Measurements from ENCODE around the gene HAO1. TPM values are rescaled to one million over a fixed set of nuclear protein-coding genes. Genes with fewer than 3 reads are reported as not detected.
"Not testable (repeated sequence)": the region's sequence is repeated elsewhere in the genome, so short reads cannot be mapped to it uniquely, and the experiment has no call there.

HAO1 gene
- not detected for total RNA-seq
- long read RNA-seq, result 0 reads

- no peak for DNase-seq (ENCODE audit: missing footprints)
- ATAC-seq, result no peak
- intact Hi-C loops (cut with DNase I), result no loop called here
Measured at GRCh38 chr20:7940341-7940740, at the start of gene HAO1. HAO1 (minus strand) TSS chr20:7940458; CDS start chr20:7940422, 36 bp downstream.

DNA sequence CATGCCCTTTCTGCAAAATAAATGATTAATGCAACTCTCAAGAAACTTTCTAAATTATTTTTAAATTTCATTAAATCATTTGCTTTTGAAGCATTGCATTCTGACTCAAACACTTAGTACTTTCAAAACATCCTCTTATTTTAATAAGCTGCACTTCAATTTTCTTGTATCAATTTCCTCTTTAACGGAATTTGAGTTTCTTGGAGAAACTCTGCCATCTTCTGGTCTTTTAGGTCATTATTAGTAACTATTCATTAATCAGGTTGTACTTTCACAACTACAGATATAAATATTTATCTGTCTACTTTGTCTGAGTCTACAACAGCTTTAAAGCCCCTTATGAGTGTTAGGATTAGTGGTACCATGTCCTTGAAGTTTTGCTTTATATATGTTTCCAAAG is 49.1 kb upstream of the HAO1 start:
- no peak for DNase-seq (ENCODE audit: missing footprints)
- intact Hi-C loops (cut with DNase I), result no loop called here
- ATAC-seq, result no peak

DNA sequence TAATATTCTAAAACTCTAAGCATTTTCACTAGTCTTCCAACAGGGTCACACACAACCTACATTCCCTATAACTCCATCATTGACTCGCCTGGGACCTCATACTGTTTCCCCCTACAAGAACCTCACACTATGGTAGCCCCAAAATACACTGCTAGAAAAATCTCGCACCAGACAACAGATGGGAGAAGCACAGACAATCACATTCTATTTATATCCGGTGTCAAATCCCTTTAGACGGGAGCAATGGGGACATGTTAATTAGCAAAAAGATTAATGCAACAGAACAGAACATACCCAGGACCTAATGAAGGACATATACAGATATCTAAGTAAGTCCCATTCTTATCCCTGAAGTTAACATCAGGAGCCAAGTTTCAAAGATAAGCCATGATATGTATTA is 45.7 kb upstream of the HAO1 start:
- ATAC-seq (peak; percentile 37), DNase-seq (ENCODE audit: missing footprints) (no peak)
- intact Hi-C loops (cut with DNase I), result no loop called here

DNA sequence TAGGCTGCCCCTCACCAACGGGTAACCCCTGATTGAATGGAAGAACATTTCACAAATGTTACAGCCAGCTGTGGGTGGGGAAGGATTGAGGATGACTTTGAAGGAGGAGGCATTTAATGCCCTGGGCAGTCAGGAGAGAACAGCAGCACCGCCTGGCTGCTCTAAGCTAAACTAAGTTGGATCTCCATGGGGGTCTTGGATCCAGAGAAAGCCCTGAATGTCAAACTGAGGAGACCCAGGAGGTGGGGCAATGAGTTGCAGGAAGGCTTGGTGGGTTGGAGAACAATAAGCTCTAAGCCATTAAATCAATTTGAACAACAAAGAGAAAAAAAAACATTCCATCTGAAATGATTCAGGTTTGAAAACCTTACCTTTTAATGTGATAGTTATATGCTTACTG is 43.9 kb upstream of the HAO1 start:
- no peak for ATAC-seq
- intact Hi-C loops (cut with DNase I), result no loop called here
- DNase-seq (ENCODE audit: missing footprints), result no peak

- ATAC-seq (no peak), DNase-seq (ENCODE audit: missing footprints) (no peak)
- intact Hi-C loops (cut with DNase I), result no loop called here
Measured at GRCh38 chr20:7981374-7981773, 41.1 kb upstream of the HAO1 start.

- intact Hi-C loops (cut with DNase I), result no loop called here
- ATAC-seq (no peak), DNase-seq (ENCODE audit: missing footprints) (no peak)
Measured at GRCh38 chr20:7980332-7981046, 40.2 kb upstream of the HAO1 start.

- intact Hi-C loops (cut with DNase I), result no loop called here
- ATAC-seq (no peak), DNase-seq (ENCODE audit: missing footprints) (no peak)
Measured at GRCh38 chr20:7977709-7978108, 37.5 kb upstream of the HAO1 start.

DNA sequence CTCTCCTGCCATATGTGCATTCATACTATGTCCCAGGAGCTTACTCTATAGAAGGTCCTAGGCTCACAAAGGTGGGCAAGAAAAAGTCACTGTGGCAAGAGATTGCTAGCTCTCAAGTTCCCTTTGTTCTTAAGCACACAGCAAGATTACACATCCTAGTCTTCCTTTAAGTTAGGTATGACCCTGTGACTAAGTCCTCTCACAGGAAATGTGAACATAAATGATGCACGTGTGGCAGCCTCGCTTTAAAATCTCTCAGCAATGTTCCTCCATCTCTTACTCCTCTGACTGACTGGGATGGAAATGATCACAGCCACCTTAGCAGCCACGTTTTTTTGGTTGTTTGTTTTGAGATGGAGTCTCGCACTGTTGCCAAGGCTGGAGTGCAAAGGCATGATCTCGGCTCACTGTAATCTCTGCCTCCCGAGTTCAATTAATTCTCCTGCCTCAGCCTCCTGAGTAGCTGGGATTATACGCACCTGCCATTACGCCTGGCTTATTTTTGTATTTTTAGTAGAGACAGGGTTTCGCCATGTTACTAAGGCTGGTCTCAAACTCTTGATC is 35.7 kb upstream of the HAO1 start:
- DNase-seq (ENCODE audit: missing footprints) (no peak), ATAC-seq (no peak)
- intact Hi-C loops (cut with DNase I), result no loop called here

GRCh38 chr20:7974785-7975435 is 34.7 kb upstream of the HAO1 start:
- intact Hi-C loops (cut with DNase I), result no loop called here
- ATAC-seq, result no peak
- no peak for DNase-seq (ENCODE audit: missing footprints)

DNA sequence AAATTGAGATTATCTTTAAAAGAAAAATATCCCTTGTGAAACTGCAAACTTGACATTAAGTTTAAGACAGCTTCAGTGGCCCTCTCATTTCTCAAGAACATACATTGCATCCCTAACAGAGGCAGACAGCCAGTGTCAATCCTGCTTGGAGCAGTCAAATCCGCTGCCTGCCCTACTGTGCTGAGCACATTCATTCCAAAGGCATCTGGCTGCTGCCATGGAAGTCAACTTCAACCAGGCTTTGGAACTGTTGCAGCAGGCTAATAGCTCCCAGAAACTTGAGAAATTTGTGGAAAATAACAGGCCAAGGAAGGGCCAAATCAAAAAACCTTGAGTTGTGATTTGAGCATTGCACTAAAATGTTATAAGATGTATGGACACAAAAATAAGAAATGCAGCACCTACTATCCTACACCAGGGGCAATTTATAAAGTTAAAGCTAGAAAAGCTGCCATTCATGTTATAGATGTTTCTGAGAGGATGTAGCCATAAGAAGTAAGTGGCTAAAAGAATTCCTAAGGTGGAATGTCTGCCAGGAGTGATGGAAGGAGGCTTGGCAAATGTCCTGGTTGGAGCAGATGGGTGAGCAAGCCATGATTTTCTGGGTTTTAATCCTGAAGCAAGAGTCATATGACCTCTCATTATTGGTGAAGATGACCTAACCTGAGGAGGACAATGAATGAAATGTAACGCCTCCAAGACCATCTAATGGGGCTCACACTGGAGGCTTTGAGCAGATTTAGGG is 31.4 kb upstream of the HAO1 start:
- no peak for ATAC-seq
- intact Hi-C loops (cut with DNase I), result no loop called here
- DNase-seq (ENCODE audit: missing footprints), result no peak

GRCh38 chr20:7967199-7967844 is 27.1 kb upstream of the HAO1 start:
- intact Hi-C loops (cut with DNase I), result no loop called here
- DNase-seq (ENCODE audit: missing footprints) (no peak), ATAC-seq (peak; percentile 72)

DNA sequence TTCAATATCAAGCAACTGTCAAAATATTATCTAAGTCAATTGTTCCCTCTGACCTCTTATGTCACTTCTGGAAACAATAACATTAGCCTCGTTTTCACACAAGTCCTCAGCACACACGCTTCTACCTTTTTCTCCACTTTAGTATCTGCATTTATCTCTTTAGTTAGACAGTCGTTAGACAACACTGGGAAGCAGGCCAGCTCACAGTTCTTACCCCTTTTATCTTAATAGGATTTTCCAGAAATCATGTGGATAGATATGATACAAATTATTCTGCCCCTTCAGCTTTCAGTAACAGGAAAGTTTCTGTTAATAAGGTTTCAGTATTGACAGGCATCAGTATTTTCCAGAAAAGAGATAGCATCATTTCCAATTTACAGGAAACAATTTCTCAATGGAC is 25.9 kb upstream of the HAO1 start:
- DNase-seq (ENCODE audit: missing footprints), result no peak
- intact Hi-C loops (cut with DNase I), result no loop called here
- no peak for ATAC-seq

DNA sequence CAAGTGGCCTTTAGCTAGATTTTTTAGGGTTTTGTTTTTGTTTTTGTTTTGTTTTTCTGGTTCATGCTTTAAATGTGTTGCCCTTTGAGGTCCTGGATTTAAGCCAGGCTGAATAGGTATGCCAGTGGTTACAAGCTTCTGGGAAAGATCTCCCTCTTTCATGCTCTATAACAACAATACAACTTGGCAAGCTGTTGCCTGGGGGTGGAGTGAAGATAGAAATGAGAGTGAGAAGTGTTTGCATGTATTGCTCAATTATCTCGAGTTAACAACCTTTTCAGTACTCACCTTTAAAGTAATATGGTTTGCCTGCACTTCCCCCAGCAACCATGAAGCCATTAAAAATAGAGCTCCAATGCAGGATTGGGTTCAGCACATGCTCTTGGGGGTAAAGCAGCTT is 19.2 kb upstream of the HAO1 start:
- intact Hi-C loops (cut with DNase I), result no loop called here
- DNase-seq (ENCODE audit: missing footprints) (no peak), ATAC-seq (no peak)

- DNase-seq (ENCODE audit: missing footprints); ATAC-seq; intact Hi-C loops (cut with DNase I): not testable (repeated sequence)
Measured at GRCh38 chr20:7956561-7956960, 16.3 kb upstream of the HAO1 start.

GRCh38 chr20:7950387-7950786 is 10.1 kb upstream of the HAO1 start:
- intact Hi-C loops (cut with DNase I), result no loop called here
- no peak for DNase-seq (ENCODE audit: missing footprints)
- ATAC-seq, result no peak

GRCh38 chr20:7943891-7944290 is 3.6 kb upstream of the HAO1 start:
- ATAC-seq (no peak), DNase-seq (ENCODE audit: missing footprints) (no peak)
- intact Hi-C loops (cut with DNase I), result no loop called here

GRCh38 chr20:7939663-7940062 is 595 bp downstream of the HAO1 start:
- no peak for ATAC-seq
- no peak for DNase-seq (ENCODE audit: missing footprints)
- intact Hi-C loops (cut with DNase I), result loop anchor here (5.0 kb wide), 1 partner anchor 783 kb away; no protein-coding TSS in a partner anchor

DNA sequence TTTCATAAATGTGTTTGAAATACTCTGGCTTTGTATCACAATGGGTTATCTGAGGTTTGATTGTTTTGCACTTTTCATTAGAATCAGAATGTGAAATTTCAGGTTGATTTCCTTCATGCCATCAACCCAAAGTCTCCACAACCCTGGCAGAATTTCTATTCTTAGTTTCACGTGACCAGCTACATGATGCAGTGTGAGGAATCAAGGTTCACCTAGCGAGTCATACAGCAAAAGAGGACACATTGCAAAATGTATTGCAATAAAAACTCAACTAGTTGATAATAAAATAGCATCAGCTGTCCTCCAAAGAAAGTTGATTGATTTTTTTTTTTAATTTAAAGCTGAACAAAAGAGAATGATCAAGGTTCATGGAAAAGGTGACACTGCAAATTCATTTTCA is 2.2 kb downstream of the HAO1 start:
- DNase-seq (ENCODE audit: missing footprints), result no peak
- no peak for ATAC-seq
- intact Hi-C loops (cut with DNase I), result loop anchor here (5.0 kb wide), 1 partner anchor 784 kb away; no protein-coding TSS in a partner anchor

DNA sequence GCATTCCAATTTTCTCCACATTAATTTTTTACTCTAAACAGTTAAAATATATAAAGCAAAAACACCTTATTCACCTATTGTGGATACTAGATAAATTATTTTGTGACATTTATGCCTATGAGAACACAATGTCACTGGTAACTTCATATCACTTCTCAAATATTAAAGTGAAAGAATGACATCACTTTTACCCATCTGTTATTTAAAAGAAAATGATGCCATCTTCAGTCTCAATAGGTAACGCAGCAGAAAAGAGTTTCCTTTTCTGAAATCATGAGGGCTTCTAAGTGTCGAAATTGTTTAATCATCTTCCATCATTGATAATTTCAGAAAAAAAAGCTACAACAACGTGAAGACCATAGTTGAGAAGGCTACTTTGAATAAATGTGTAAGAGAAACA is 2.9 kb downstream of the HAO1 start:
- DNase-seq (ENCODE audit: missing footprints) (no peak), ATAC-seq (no peak)
- intact Hi-C loops (cut with DNase I), result loop anchor here (5.0 kb wide), 1 partner anchor 785 kb away; no protein-coding TSS in a partner anchor
